ENCODE data around the gene HTR7.

DNA sequence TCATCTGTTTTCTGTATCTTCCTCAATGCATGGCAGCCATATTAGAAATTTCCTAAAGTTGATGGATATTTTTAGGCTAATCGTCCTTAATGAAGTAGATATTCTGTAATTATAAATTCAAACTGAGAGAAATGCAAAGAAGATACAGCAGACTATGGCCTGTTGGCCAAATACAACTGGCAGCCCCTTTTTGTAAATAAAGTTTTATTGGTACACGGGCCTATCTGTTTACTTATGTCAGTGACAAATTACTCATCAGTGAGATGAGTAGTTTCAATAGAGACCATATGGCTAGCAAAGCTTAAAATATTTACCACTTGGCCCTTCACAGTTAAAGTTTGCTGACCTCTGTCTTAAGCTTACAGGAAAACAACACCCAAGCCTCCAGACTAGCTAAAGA is 112.3 kb downstream of the HTR7 start:
- TF ChIP-seq, protein P1, sequence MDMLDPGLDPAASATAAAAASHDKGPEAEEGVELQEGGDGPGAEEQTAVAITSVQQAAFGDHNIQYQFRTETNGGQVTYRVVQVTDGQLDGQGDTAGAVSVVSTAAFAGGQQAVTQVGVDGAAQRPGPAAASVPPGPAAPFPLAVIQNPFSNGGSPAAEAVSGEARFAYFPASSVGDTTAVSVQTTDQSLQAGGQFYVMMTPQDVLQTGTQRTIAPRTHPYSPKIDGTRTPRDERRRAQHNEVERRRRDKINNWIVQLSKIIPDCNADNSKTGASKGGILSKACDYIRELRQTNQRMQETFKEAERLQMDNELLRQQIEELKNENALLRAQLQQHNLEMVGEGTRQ (IDR thresholded peaks at IDR 0.05), result no peak
- TF ChIP-seq, protein P2, sequence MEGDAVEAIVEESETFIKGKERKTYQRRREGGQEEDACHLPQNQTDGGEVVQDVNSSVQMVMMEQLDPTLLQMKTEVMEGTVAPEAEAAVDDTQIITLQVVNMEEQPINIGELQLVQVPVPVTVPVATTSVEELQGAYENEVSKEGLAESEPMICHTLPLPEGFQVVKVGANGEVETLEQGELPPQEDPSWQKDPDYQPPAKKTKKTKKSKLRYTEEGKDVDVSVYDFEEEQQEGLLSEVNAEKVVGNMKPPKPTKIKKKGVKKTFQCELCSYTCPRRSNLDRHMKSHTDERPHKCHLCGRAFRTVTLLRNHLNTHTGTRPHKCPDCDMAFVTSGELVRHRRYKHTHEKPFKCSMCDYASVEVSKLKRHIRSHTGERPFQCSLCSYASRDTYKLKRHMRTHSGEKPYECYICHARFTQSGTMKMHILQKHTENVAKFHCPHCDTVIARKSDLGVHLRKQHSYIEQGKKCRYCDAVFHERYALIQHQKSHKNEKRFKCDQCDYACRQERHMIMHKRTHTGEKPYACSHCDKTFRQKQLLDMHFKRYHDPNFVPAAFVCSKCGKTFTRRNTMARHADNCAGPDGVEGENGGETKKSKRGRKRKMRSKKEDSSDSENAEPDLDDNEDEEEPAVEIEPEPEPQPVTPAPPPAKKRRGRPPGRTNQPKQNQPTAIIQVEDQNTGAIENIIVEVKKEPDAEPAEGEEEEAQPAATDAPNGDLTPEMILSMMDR (IDR thresholded peaks at IDR 0.05), result no peak
- TF ChIP-seq ZFP36 (IDR thresholded peaks at IDR 0.05; ENCODE audit: borderline replicate concordance, partially characterized antibody), result no peak
- no peak for TF ChIP-seq ZNF302 (CRISPR knock-in tag; IDR thresholded peaks at IDR 0.05)
- no peak for TF ChIP-seq POLR2A (IDR thresholded peaks at IDR 0.05; ENCODE audit: low read length)
- no peak for TF ChIP-seq EP300 (IDR thresholded peaks at IDR 0.05)
- TF ChIP-seq, protein P3, sequence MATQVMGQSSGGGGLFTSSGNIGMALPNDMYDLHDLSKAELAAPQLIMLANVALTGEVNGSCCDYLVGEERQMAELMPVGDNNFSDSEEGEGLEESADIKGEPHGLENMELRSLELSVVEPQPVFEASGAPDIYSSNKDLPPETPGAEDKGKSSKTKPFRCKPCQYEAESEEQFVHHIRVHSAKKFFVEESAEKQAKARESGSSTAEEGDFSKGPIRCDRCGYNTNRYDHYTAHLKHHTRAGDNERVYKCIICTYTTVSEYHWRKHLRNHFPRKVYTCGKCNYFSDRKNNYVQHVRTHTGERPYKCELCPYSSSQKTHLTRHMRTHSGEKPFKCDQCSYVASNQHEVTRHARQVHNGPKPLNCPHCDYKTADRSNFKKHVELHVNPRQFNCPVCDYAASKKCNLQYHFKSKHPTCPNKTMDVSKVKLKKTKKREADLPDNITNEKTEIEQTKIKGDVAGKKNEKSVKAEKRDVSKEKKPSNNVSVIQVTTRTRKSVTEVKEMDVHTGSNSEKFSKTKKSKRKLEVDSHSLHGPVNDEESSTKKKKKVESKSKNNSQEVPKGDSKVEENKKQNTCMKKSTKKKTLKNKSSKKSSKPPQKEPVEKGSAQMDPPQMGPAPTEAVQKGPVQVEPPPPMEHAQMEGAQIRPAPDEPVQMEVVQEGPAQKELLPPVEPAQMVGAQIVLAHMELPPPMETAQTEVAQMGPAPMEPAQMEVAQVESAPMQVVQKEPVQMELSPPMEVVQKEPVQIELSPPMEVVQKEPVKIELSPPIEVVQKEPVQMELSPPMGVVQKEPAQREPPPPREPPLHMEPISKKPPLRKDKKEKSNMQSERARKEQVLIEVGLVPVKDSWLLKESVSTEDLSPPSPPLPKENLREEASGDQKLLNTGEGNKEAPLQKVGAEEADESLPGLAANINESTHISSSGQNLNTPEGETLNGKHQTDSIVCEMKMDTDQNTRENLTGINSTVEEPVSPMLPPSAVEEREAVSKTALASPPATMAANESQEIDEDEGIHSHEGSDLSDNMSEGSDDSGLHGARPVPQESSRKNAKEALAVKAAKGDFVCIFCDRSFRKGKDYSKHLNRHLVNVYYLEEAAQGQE (IDR thresholded peaks at IDR 0.05), result no peak
- TF ChIP-seq CHD4 (IDR thresholded peaks at IDR 0.05; ENCODE audit: borderline replicate concordance), result no peak
- TF ChIP-seq RFX5 (IDR thresholded peaks at IDR 0.05), result no peak
- TF ChIP-seq, protein P4, sequence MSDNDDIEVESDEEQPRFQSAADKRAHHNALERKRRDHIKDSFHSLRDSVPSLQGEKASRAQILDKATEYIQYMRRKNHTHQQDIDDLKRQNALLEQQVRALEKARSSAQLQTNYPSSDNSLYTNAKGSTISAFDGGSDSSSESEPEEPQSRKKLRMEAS (IDR thresholded peaks at IDR 0.05), result no peak
- TF ChIP-seq POLR2AphosphoS2 (conservative IDR thresholded peaks at IDR 0.05; ENCODE audit: low read length), result no peak
- no peak for TF ChIP-seq RNF2 (IDR thresholded peaks at IDR 0.05; ENCODE audit: borderline replicate concordance, low read depth)

Data from A549 (cell line).